MM.1S (cell line): ENCODE results near the gene ETNK2.

Experiments
- DNase-seq: peaks from one replicate; pipeline ENCODE4 v3.0.0-alpha.2; 2015
- H2AFZ ChIP-seq: fragments of 300-600 bp; sonication (generic); 2 replicates; pipeline ENCODE4 v1.6.0; 2016; ENCODE audit warnings: antibody characterized with exemption, low read length
- H3F3A ChIP-seq: fragments of 300-600 bp; sonication (generic); 2 replicates; pipeline ENCODE4 v1.6.1; 2016; ENCODE audit warnings: mild to moderate bottlenecking, antibody characterized with exemption, low read length, moderate library complexity, mixed read lengths; ENCODE audit not compliant: insufficient read depth
- H3K27ac ChIP-seq: fragments of 300-600 bp; sonication (generic); 2 replicates; pipeline ENCODE4 v1.5.1; 2016; ENCODE audit warnings: mild to moderate bottlenecking, low read length
- H3K27me3 ChIP-seq: fragments of 300-600 bp; sonication (generic); replicated peaks from 2 replicates; pipeline ENCODE4 v1.6.0; 2016; ENCODE audit warnings: low read length; ENCODE audit not compliant: insufficient read depth
- H3K36me3 ChIP-seq: fragments of 300-600 bp; sonication (generic); replicated peaks from 2 replicates; pipeline ENCODE4 v1.6.1; 2016; ENCODE audit warnings: mild to moderate bottlenecking, low read length, mixed read lengths; ENCODE audit not compliant: insufficient read depth
- H3K4me1 ChIP-seq: fragments of 300-600 bp; sonication (generic); 2 replicates; pipeline ENCODE4 v1.6.1; 2016; ENCODE audit warnings: low read length, mixed read lengths
- H3K4me2 ChIP-seq: fragments of 300-600 bp; sonication (generic); 2 replicates; pipeline ENCODE4 v1.6.0; 2016; ENCODE audit warnings: low read depth, low read length
- H3K4me3 ChIP-seq: fragments of 300-600 bp; sonication (generic); 2 replicates; pipeline ENCODE4 v1.5.1; 2016; ENCODE audit warnings: low read length, mixed read lengths
- H3K79me2 ChIP-seq: fragments of 300-600 bp; sonication (generic); 2 replicates; pipeline ENCODE4 v1.6.1; 2016; ENCODE audit warnings: mixed run types, low read length, mixed read lengths
- H3K9ac ChIP-seq: fragments of 300-600 bp; sonication (generic); 2 replicates; pipeline ENCODE4 v1.6.1; 2016; ENCODE audit warnings: low read length, mixed read lengths
- H3K9me2 ChIP-seq: fragments of 300-600 bp; sonication (generic); replicated peaks from 2 replicates; pipeline ENCODE4 v1.6.1; 2016; ENCODE audit warnings: mild to moderate bottlenecking, low read length, mixed read lengths; ENCODE audit not compliant: insufficient read depth
- H3K9me3 ChIP-seq: fragments of 300-600 bp; sonication (generic); replicated peaks from 2 replicates; pipeline ENCODE4 v1.6.1; 2016; ENCODE audit warnings: mild to moderate bottlenecking, low read length, mixed read lengths; ENCODE audit not compliant: insufficient read depth
- H4K20me1 ChIP-seq: fragments of 300-600 bp; sonication (generic); 2 replicates; pipeline ENCODE4 v1.6.1; 2016; ENCODE audit warnings: mild to moderate bottlenecking, low read length, moderate library complexity, mixed read lengths; ENCODE audit not compliant: insufficient read depth
- CTCF ChIP-seq: fragments of 300-600 bp; sonication (generic); IDR thresholded peaks from 2 replicates; pipeline ENCODE4 v1.5.1; 2016; ENCODE audit warnings: antibody characterized with exemption, low read length, mixed read lengths
- EZH2 ChIP-seq: fragments of 300-600 bp; sonication (generic); optimal IDR thresholded peaks from 2 replicates; pipeline ENCODE3; 2017; ENCODE audit warnings: low read depth, mild to moderate bottlenecking, antibody characterized with exemption, low read length, mixed read lengths
- EZH2phosphoT487 ChIP-seq: fragments of 300-600 bp; sonication (generic); IDR thresholded peaks from 2 replicates; pipeline ENCODE4 v1.6.1; 2018; ENCODE audit warnings: antibody characterized with exemption, low read length

Gene ETNK2

GRCh38 chr1:204157962-204158361 is 6.1 kb upstream of the ETNK2 start:
- Histone ChIP-seq H3K9ac (no peak overlapping the region), H2AFZ (no peak overlapping the region), H3K4me1 (no peaks in the 10 kb centered on the region), H3K4me3 (no peak overlapping the region), H3F3A (no peaks in the 10 kb centered on the region), H3K9me3 (no peaks in the 10 kb centered on the region), H3K27ac (no peak overlapping the region), H3K9me2 (no peaks in the 10 kb centered on the region), H3K36me3 (no peaks in the 10 kb centered on the region), H3K79me2 (no peaks in the 10 kb centered on the region), H4K20me1 (no peaks in the 10 kb centered on the region), H3K27me3 (peaks cover 28% of the 10 kb centered on the region), H3K4me2 (no peak overlapping the region)
- no peak for DNase-seq
- TF ChIP-seq EZH2 (no peak), EZH2phosphoT487 (no peak), CTCF (no peak)

- Histone ChIP-seq H3K27ac (no peak overlapping the region), H3K4me2 (no peak overlapping the region), H3K9ac (no peak overlapping the region), H3K9me2 (no peaks in the 10 kb centered on the region), H3K36me3 (no peaks in the 10 kb centered on the region), H4K20me1 (no peaks in the 10 kb centered on the region), H3K9me3 (no peaks in the 10 kb centered on the region), H2AFZ (no peak overlapping the region), H3K79me2 (no peaks in the 10 kb centered on the region), H3K27me3 (peaks cover 40% of the 10 kb centered on the region), H3F3A (no peaks in the 10 kb centered on the region), H3K4me1 (no peaks in the 10 kb centered on the region), H3K4me3 (no peak overlapping the region)
- TF ChIP-seq EZH2phosphoT487 (no peak), EZH2 (no peak), CTCF (no peak)
- no peak for DNase-seq
Measured at GRCh38 chr1:204155881-204156280, 4.0 kb upstream of the ETNK2 start.

- TF ChIP-seq EZH2phosphoT487 (no peak), EZH2 (no peak), CTCF (no peak)
- H3K27me3 ChIP-seq, result peaks cover 40% of the 10 kb centered on the region
- H3K79me2 ChIP-seq, result no peaks in the 10 kb centered on the region
- H3K9me3 ChIP-seq, result no peaks in the 10 kb centered on the region
- H3K9me2 ChIP-seq, result no peaks in the 10 kb centered on the region
- no peak overlapping the region for H3K9ac ChIP-seq
- no peak overlapping the region for H3K4me2 ChIP-seq
- no peak overlapping the region for H2AFZ ChIP-seq
- H3F3A ChIP-seq, result no peaks in the 10 kb centered on the region
- no peak for DNase-seq
- no peaks in the 10 kb centered on the region for H4K20me1 ChIP-seq
- H3K27ac ChIP-seq, result no peak overlapping the region
- H3K4me1 ChIP-seq, result no peaks in the 10 kb centered on the region
- no peaks in the 10 kb centered on the region for H3K36me3 ChIP-seq
- no peak overlapping the region for H3K4me3 ChIP-seq
Measured at GRCh38 chr1:204154568-204155255, 2.9 kb upstream of the ETNK2 start.
